B cell (primary cell): Measurements from ENCODE around the gene INSIG1.

Experiments
- CTCF ChIP-seq: fragments of 200-600 bp; IDR thresholded peaks from one replicate; pipeline ENCODE4 v1.8.0; 2022; ENCODE audit warnings: antibody characterized with exemption, mild to moderate bottlenecking
- EZH2 ChIP-seq: IDR thresholded peaks from 2 replicates; pipeline ENCODE4 v1.6.1; 2012; ENCODE audit warnings: borderline replicate concordance, low read depth, mild to moderate bottlenecking, moderate library complexity, low read length; ENCODE audit not compliant: insufficient read depth, poor library complexity, severe bottlenecking

GRCh38 chr7:155274633-155275355, 22.9 kb upstream of the INSIG1 start:
- no peak for TF ChIP-seq CTCF
- TF ChIP-seq EZH2: no peak
